IMR-90 (cell line): ENCODE results near the gene STAG1. TPM values are rescaled to one million over a fixed set of nuclear protein-coding genes. Genes with fewer than 3 reads are reported as not detected.

ENCODE experiments used
- ATAC-seq: fragments of 200-7000 bp; cut with Tn5 transposase; 2 replicates; pipeline ENCODE4 v1.9.1; 2020; ENCODE audit warnings: low read depth, mild to moderate bottlenecking, moderate library complexity
- BruUV-seq: library from RNA; stranded (reverse); fragments of 400-500 nt; replicated peaks from 2 replicates; lab custom pipeline; 2021; lab: Mats Ljungman, UMichigan
- CTCF ChIA-PET: fragments of 300-600 bp; formaldehyde crosslinking; extraction: SDS; loops from one replicate; lab custom pipeline; 2021; ENCODE audit warnings: antibody characterized with exemption; lab: Yijun Ruan, JAX
- POLR2A ChIA-PET: fragments of 300-600 bp; sonication (Branson Sonifier 250); formaldehyde crosslinking; loops from one replicate; lab custom pipeline; 2022; ENCODE audit warnings: antibody characterized with exemption; ENCODE audit not compliant: unreplicated experiment; lab: Charles Lee
- DNase-seq: peaks from one replicate; pipeline ENCODE4 v3.0.0; 2013
- H2AFZ ChIP-seq: replicated peaks from 2 replicates; pipeline ENCODE3; 2013; ENCODE audit warnings: low read length, mild to moderate bottlenecking; ENCODE audit not compliant: poor library complexity
- H2AK5ac ChIP-seq: 2 replicates; pipeline ENCODE4 v1.6.1; 2013; ENCODE audit warnings: low read depth, low read length, inconsistent platforms
- H2AK9ac ChIP-seq: replicated peaks from 2 replicates; pipeline ENCODE3; 2013; ENCODE audit warnings: mild to moderate bottlenecking, low read depth, low read length, moderate library complexity; ENCODE audit not compliant: poor library complexity
- H2BK120ac ChIP-seq: 2 replicates; pipeline ENCODE4 v1.6.1; 2013; ENCODE audit warnings: low read depth, low read length, inconsistent platforms
- H2BK15ac ChIP-seq: 3 replicates; pipeline ENCODE4 v1.6.1; 2013; ENCODE audit warnings: low read depth, low read length, inconsistent platforms
- H2BK20ac ChIP-seq: 2 replicates; pipeline ENCODE4 v1.6.1; 2013; ENCODE audit warnings: low read depth, mild to moderate bottlenecking, inconsistent platforms, low read length, moderate library complexity
- H2BK5ac ChIP-seq: 2 replicates; pipeline ENCODE4 v1.6.1; 2013; ENCODE audit warnings: mild to moderate bottlenecking, low read depth, low read length, inconsistent platforms; ENCODE audit not compliant: poor library complexity, severe bottlenecking
- H3K14ac ChIP-seq: replicated peaks from 2 replicates; pipeline ENCODE4 v1.6.1; 2013; ENCODE audit warnings: low read depth, low read length, inconsistent platforms
- H3K18ac ChIP-seq: 2 replicates; pipeline ENCODE4 v1.6.1; 2013; ENCODE audit warnings: low read depth, low read length, control low read depth
- H3K23ac ChIP-seq: 2 replicates; pipeline ENCODE4 v1.6.1; 2013; ENCODE audit warnings: low read depth, low read length, inconsistent platforms
- H3K27ac ChIP-seq: 2 replicates; pipeline ENCODE4 v1.5.1; 2013; ENCODE audit warnings: mild to moderate bottlenecking, control low read depth, low read length; ENCODE audit not compliant: insufficient read depth
- H3K27me3 ChIP-seq: 2 replicates; pipeline ENCODE4 v1.6.1; 2013; ENCODE audit warnings: low read length; ENCODE audit not compliant: control insufficient read depth, insufficient read depth
- H3K36me3 ChIP-seq: 2 replicates; pipeline ENCODE4 v1.6.1; 2013; ENCODE audit warnings: low read length, mixed read lengths; ENCODE audit not compliant: control insufficient read depth, insufficient read depth
- H3K4ac ChIP-seq: 2 replicates; pipeline ENCODE4 v1.6.1; 2013; ENCODE audit warnings: low read depth, low read length, inconsistent platforms
- H3K4me1 ChIP-seq: 2 replicates; pipeline ENCODE4 v1.6.1; 2013; ENCODE audit warnings: low read length, mixed read lengths; ENCODE audit not compliant: control insufficient read depth, insufficient read depth
- H3K4me2 ChIP-seq: 2 replicates; pipeline ENCODE4 v1.6.1; 2013; ENCODE audit warnings: low read depth, mild to moderate bottlenecking, control low read depth, low read length, moderate library complexity
- H3K4me3 ChIP-seq: 2 replicates; pipeline ENCODE4 v1.5.1; 2013; ENCODE audit warnings: low read depth, mild to moderate bottlenecking, control low read depth, low read length, moderate library complexity; ENCODE audit not compliant: insufficient read depth
- H3K56ac ChIP-seq: 2 replicates; pipeline ENCODE4 v1.6.1; 2013; ENCODE audit warnings: low read length, inconsistent platforms; ENCODE audit not compliant: insufficient read depth; ENCODE audit errors: extremely low read depth
- H3K79me1 ChIP-seq, 2 experiments: 2 replicates each; pipeline ENCODE4 v1.6.1; 2013; ENCODE audit warnings: low read length in 2 of 2, inconsistent platforms in 1 of 2, low read depth in 1 of 2
- H3K9ac ChIP-seq: 2 replicates; pipeline ENCODE4 v1.6.1; 2013; ENCODE audit warnings: low read depth, low read length, control low read depth
- H3K9me1 ChIP-seq: 2 replicates; pipeline ENCODE4 v1.6.1; 2013; ENCODE audit warnings: low read length, inconsistent platforms; ENCODE audit not compliant: insufficient read depth
- H3K9me3 ChIP-seq: 2 replicates; pipeline ENCODE4 v1.6.1; 2013; ENCODE audit warnings: low read length; ENCODE audit not compliant: control insufficient read depth, insufficient read depth
- H4K20me1 ChIP-seq: 2 replicates; pipeline ENCODE4 v1.6.1; 2013; ENCODE audit warnings: low read length, inconsistent platforms; ENCODE audit not compliant: insufficient read depth
- H4K5ac ChIP-seq: 2 replicates; pipeline ENCODE4 v1.6.1; 2013; ENCODE audit warnings: mild to moderate bottlenecking, low read depth, low read length, control low read depth
- H4K8ac ChIP-seq, 2 experiments: 2 replicates each; pipeline ENCODE4 v1.6.1; 2013; ENCODE audit warnings: low read depth in 2 of 2, low read length in 2 of 2, control low read depth in 1 of 2, inconsistent platforms in 1 of 2
- H4K91ac ChIP-seq: 2 replicates; pipeline ENCODE4 v1.6.1; 2013; ENCODE audit warnings: low read depth, low read length, inconsistent platforms; ENCODE audit not compliant: insufficient read depth
- BHLHE40 ChIP-seq: fragments of 150-350 bp; IDR thresholded peaks from 2 replicates; pipeline ENCODE4 v1.6.1; 2016; ENCODE audit warnings: mild to moderate bottlenecking, low read depth, low read length
- CHD1 ChIP-seq: IDR thresholded peaks from 2 replicates; pipeline ENCODE4 v1.6.1; 2012; ENCODE audit warnings: low read depth, low read length, improper control_type of control experiment
- CTCF ChIP-seq: conservative IDR thresholded peaks from 2 replicates; pipeline ENCODE4 v1.5.1; 2012; ENCODE audit warnings: mild to moderate bottlenecking, low read depth, low read length, improper control_type of control experiment
- FOS ChIP-seq: fragments of 150-350 bp; IDR thresholded peaks from 2 replicates; pipeline ENCODE4 v1.6.1; 2016; ENCODE audit warnings: low read depth, low read length
- MAFK ChIP-seq: IDR thresholded peaks from 2 replicates; pipeline ENCODE4 v1.6.1; 2012; ENCODE audit warnings: low read depth, low read length, improper control_type of control experiment
- MAZ ChIP-seq: IDR thresholded peaks from 2 replicates; pipeline ENCODE4 v1.6.1; 2012; ENCODE audit warnings: low read depth, mild to moderate bottlenecking, low read length, improper control_type of control experiment, moderate library complexity, borderline replicate concordance
- MXI1 ChIP-seq: IDR thresholded peaks from 2 replicates; pipeline ENCODE4 v1.6.1; 2012; ENCODE audit warnings: low read depth, mild to moderate bottlenecking, low read length, moderate library complexity, borderline replicate concordance
- NFE2L2 ChIP-seq: fragments of 150-350 bp; IDR thresholded peaks from 2 replicates; pipeline ENCODE4 v1.6.1; 2016; ENCODE audit warnings: low read depth, mild to moderate bottlenecking, low read length
- POLR2A ChIP-seq: IDR thresholded peaks from 2 replicates; pipeline ENCODE4 v1.6.1; 2012; ENCODE audit warnings: mild to moderate bottlenecking, low read depth, low read length
- RAD21 ChIP-seq: IDR thresholded peaks from 2 replicates; pipeline ENCODE4 v1.6.1; 2012; ENCODE audit warnings: low read length, improper control_type of control experiment
- RCOR1 ChIP-seq: IDR thresholded peaks from 2 replicates; pipeline ENCODE4 v1.6.1; 2012; ENCODE audit warnings: mild to moderate bottlenecking, low read length, improper control_type of control experiment; ENCODE audit not compliant: insufficient replicate concordance
- RFX5 ChIP-seq: IDR thresholded peaks from 2 replicates; pipeline ENCODE4 v1.8.0; 2012; ENCODE audit warnings: low read depth, mild to moderate bottlenecking, low read length, moderate library complexity
- SMC3 ChIP-seq: fragments of 150-350 bp; IDR thresholded peaks from 2 replicates; pipeline ENCODE4 v1.6.1; 2016; ENCODE audit warnings: low read depth, mild to moderate bottlenecking, antibody characterized with exemption, low read length, moderate library complexity
- WGBS, 2 experiments: methylation state at CpG; one replicate each; pipeline versions ENCODE4 v1.1.5 to v1.1.7; 2013; ENCODE audit warnings: missing lambda C conversion rate in 2 of 2; ENCODE audit not compliant: insufficient read length in 1 of 2; ENCODE audit errors: extremely low coverage in 2 of 2; 5-methylcytosine and 5-hydroxymethylcytosine counted together
- dilution Hi-C: fragments of 300-500 bp; cut with HindIII; formaldehyde crosslinking; loops from one replicate; pipeline ENCODE4 v1.14.3; 2018; ENCODE audit warnings: low sequenced_read_pairs; ENCODE audit not compliant: unreplicated experiment
- in situ Hi-C: fragments of 300-500 bp; cut with MboI; formaldehyde crosslinking; loops from 3 replicates; pipeline ENCODE4 v1.14.3; 2019; ENCODE audit warnings: low sequenced_read_pairs, inconsistent platforms, mixed read lengths
- intact Hi-C: fragments of 100-400 bp; cut with micrococcal nuclease; formaldehyde crosslinking; loops from 2 replicates; pipeline ENCODE4 v1.10.0; 2022
- polyA plus RNA-seq, 3 experiments: library from polyadenylated mRNA; depleted of rRNA; stranded (reverse); fragments of >200 nt; gene quantifications; 2 replicates each; pipeline ENCODE4 v1.2.3, GENCODE V29; 2012; ENCODE audit warnings: low replicate concordance in 1 of 3
- total RNA-seq: library from RNA; depleted of rRNA; stranded (reverse); fragments of >200 nt; gene quantifications from 2 replicates; pipeline ENCODE4 v1.2.3, GENCODE V29; 2012
- TF ChIP-seq, protein P1 (sequence below): fragments of 150-350 bp; IDR thresholded peaks from 2 replicates; pipeline ENCODE4 v1.6.1; 2016; ENCODE audit warnings: low read depth, mild to moderate bottlenecking, low read length, moderate library complexity, borderline replicate concordance

STAG1 gene
- total and polyA plus RNA-seq, 2 of the 4 experiments (the other 2 are of a cell fraction), result 9.6 to 32.3 TPM

- ChIA-PET CTCF (no interaction called here), POLR2A (no interaction called here)
- intact Hi-C loops, result no loop called here
- H3K9me1 ChIP-seq, result no peaks in the 10 kb centered on the region
- H3K14ac ChIP-seq, result no peak overlapping the region
- peaks cover 5% of the 10 kb centered on the region; the same call in 1 of the 2 replicates for H3K36me3 ChIP-seq
- no peak overlapping the region for H2AFZ ChIP-seq
- no peak overlapping the region for H3K4ac ChIP-seq
- H2BK120ac ChIP-seq, result no peak overlapping the region
- no peak overlapping the region for H3K56ac ChIP-seq
- no peak overlapping the region for H3K4me3 ChIP-seq
- no peak overlapping the region for H2BK5ac ChIP-seq
- H4K8ac ChIP-seq, result no peak overlapping the region
- no peak overlapping the region for H2AK5ac ChIP-seq
- no peaks in the 10 kb centered on the region for H3K27me3 ChIP-seq
- no peak overlapping the region for H3K9ac ChIP-seq
- H3K79me1 ChIP-seq, result peaks cover 27 to 32% of the 10 kb centered on the region in 2 experiments
- dilution Hi-C loops, result no loop called here
- no peak for DNase-seq
- H4K20me1 ChIP-seq, result no peaks in the 10 kb centered on the region
- no peak overlapping the region for H2AK9ac ChIP-seq
- no peak overlapping the region for H3K18ac ChIP-seq
- no peak overlapping the region for H2BK20ac ChIP-seq
- no peak overlapping the region for H3K23ac ChIP-seq
- H3K4me1 ChIP-seq, result no peaks in the 10 kb centered on the region
- no CpG with 5 or more reads among the region's 1 CpG for WGBS, 2 experiments
- ATAC-seq, result no peak
- no peak overlapping the region for H2BK15ac ChIP-seq
- no peaks in the 10 kb centered on the region; the same call in 1 of the 2 replicates for H3K9me3 ChIP-seq
- no TSS peak for BruUV-seq
- H4K5ac ChIP-seq, result no peak overlapping the region
- TF ChIP-seq MXI1, result no peak
- TF ChIP-seq BHLHE40, result no peak
- TF ChIP-seq POLR2A, result no peak
- no peak for TF ChIP-seq FOS
- no peak for TF ChIP-seq RFX5
- no peak for TF ChIP-seq CTCF
- TF ChIP-seq, protein P1, sequence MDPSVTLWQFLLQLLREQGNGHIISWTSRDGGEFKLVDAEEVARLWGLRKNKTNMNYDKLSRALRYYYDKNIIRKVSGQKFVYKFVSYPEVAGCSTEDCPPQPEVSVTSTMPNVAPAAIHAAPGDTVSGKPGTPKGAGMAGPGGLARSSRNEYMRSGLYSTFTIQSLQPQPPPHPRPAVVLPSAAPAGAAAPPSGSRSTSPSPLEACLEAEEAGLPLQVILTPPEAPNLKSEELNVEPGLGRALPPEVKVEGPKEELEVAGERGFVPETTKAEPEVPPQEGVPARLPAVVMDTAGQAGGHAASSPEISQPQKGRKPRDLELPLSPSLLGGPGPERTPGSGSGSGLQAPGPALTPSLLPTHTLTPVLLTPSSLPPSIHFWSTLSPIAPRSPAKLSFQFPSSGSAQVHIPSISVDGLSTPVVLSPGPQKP, result no peak
- TF ChIP-seq MAFK, result no peak
- no peak for TF ChIP-seq RAD21
- no peak for TF ChIP-seq RCOR1
- no peak for TF ChIP-seq CHD1
- no peak for TF ChIP-seq MAZ
- TF ChIP-seq NFE2L2, result no peak
- TF ChIP-seq SMC3, result no peak
- no peak overlapping the region for H4K91ac ChIP-seq
- H3K27ac ChIP-seq, result no peak overlapping the region
- in situ Hi-C loops, result no loop called here
- H3K4me2 ChIP-seq, result no peak overlapping the region
Measured at GRCh38 chr3:136532766-136533165, 219.4 kb downstream of the STAG1 start.
